HG02885 (cell line): ENCODE data around the gene ZNF438.
"Not testable (repeated sequence)": the region's sequence is repeated elsewhere in the genome, so short reads cannot be mapped to it uniquely, and the experiment has no call there.

ENCODE experiments used
- ATAC-seq: cut with Tn5 transposase; IDR thresholded peaks from one replicate; pipeline ENCODE4 v1.9.1; 2021; ENCODE audit warnings: mild to moderate bottlenecking; ENCODE audit not compliant: unreplicated experiment, poor library complexity

ZNF438 gene

GRCh38 chr10:30990971-30991646, 40.6 kb downstream of the ZNF438 start:
- no peak for ATAC-seq

GRCh38 chr10:30990351-30990750, 41.3 kb downstream of the ZNF438 start:
- no peak for ATAC-seq

- no peak for ATAC-seq
These were observed 42.7 kb downstream of the ZNF438 start for GRCh38 chr10:30988831-30989435.

DNA sequence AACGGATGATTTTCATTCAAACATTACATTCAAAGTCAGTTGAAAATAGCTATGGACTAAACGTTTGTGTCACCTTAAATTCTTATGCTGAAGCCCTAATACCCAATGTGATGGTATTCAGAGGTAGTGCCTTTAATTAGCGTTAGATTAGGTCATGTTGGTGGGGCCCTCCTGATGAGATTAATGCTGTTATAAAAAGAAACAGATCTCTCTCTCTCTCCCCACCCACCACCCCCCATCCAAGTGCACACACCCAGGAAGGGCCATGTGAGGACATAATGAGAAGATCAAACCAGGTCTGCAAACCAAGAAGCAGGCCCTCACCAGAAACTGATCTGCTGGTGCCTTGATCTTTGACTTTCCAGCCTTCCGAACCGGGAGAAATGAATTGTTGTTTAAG, 44.2 kb downstream of the ZNF438 start:
- no peak for ATAC-seq

DNA sequence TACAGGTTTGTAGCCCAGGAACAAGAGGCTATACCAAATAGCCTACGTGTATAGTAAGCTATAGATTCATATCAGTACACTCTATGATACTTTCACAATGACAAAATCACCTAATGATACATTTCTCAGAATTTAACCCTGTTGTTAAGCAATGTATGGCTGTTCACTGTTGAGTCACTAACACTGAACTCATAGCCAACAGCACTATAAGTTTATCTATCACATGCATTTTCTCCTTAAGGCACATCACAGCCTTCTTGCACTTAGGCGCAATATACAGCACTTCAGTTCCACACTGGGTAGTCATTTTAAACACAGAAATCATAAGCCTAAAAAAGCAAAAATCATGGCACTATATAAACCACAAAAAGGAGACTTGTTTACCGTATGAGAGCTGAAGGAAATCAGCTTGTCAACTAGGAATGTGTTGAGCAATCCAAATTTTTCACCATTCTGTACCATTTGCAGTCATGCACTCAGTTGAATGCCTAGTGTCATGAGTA, 45.6 kb downstream of the ZNF438 start:
- no peak for ATAC-seq

DNA sequence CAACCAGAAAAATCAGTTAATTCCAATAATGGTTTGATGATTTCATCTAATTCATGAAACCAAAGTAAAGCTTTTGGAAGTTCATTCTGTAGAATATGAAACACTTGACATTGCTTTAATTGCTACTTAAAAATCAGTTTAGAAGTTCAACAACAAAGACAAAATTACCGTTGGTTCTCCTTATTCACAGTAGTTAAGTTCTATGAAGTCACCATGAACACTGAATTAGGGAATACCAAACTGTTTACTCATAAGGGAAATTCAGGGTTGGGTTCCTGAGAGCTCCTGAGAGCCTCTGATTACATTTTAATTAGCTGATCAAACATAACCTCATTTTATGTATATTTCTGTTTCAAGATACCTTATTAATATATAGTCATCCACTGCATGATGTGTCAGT, 46.2 kb downstream of the ZNF438 start:
- no peak for ATAC-seq

- ATAC-seq, result no peak
These were observed 46.9 kb downstream of the ZNF438 start for GRCh38 chr10:30984563-30985328.

- ATAC-seq, result not testable (repeated sequence)
These were observed 48.5 kb downstream of the ZNF438 start for GRCh38 chr10:30983209-30983608.

DNA sequence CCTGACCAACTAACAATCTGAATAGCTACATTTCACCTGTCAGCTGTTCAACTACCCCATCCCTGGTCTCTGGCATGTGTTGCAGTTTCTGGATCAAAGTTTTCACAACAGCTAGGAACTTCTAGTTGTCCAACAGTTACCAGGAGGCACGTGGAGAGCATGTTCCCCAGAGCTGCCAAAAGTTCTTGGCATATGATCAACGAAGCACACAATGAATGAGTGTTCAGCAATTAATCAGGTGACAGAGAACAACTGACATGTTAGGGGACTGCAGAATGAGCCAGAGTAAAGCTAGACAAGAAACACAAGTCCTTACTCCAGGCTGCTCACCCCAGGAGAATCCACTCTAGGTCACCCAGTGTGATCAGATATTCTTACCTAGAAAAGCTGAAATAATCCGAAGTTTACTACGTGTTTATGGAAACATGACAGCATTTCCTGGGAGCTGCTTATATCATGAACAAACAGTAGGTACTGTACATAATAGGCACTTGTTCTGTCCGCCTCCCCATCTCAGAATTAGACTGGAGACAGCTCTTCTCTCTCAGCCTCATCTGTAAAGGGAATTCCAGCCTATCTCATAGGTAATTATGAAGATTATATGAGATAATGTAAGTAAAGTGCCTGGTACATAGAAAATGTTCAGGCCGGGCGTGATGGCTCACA, 50.6 kb downstream of the ZNF438 start:
- no peak for ATAC-seq

- ATAC-seq, result no peak
These were observed 51.7 kb downstream of the ZNF438 start for GRCh38 chr10:30979956-30980355.

DNA sequence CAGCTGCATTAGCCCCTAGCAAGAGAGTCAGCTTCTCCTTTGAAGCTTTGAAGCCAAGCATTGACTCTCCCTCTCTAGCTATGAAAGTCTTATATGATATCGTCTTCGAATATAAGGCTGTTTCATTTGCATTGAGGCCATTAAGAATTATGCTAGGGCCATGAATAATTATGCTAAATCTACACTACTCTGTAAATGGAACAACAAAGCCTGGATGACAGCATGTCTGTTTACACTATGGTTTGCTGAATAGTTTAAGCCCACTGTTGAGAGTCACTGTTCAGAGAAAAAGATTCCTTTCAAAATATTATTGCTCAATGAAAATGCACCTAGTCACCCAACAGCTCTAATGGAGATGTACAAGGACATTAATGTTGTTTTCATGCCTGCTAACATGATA, 52.8 kb downstream of the ZNF438 start:
- ATAC-seq, result no peak

GRCh38 chr10:30977385-30977784, 54.3 kb downstream of the ZNF438 start:
- ATAC-seq, result no peak

DNA sequence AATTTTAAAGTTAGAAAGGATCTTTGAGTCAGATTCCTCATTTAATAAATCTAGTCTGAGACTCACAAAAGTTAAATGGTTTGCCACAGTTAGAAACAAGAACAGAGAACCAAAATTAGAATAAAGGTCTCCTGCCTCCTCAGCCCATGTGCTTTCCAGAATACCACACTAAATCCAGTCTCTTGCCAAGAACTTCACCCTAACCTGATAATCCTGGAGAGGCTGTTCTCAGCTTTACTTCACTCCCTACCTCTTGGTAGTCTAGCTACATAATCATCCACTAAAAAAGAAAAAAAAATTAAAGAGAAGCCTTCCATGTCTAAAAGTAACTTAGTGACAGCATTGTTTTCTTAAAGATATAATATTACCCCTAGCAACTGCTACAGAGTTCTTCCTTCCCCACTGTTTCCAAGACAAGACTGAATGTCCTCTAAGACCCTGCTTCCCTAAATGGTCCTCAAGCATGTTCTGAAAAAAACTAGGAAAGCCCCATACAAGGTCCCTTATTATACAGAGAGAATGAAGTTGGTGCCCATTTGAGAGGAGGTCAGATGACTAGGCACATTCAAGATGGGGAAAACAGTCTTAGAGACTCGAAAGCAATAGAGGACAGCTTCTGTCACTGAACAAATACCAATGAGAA, 56.8 kb downstream of the ZNF438 start:
- no peak for ATAC-seq

GRCh38 chr10:30974355-30974754, 57.3 kb downstream of the ZNF438 start:
- no peak for ATAC-seq

DNA sequence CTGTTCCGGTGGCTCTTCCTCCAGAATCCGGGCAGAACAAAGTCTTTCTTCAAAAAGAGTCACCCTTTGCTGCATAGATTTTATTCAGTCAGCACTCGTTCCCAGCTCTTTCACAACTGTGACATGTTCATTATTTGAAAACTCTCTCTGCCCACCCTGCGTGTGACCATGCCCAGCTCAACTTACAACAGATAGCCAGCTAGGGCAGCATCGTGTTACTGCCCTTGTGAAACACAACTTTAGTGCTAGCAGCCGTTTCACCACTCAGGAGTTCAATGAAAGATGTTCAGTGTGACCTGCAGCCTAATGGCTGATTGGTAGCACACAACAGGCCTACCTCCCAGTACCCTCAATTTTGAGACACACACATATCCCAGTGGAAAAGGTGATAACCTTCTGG, 57.9 kb downstream of the ZNF438 start:
- no peak for ATAC-seq

GRCh38 chr10:30970760-30971460, 60.8 kb downstream of the ZNF438 start:
- ATAC-seq, result no peak

DNA sequence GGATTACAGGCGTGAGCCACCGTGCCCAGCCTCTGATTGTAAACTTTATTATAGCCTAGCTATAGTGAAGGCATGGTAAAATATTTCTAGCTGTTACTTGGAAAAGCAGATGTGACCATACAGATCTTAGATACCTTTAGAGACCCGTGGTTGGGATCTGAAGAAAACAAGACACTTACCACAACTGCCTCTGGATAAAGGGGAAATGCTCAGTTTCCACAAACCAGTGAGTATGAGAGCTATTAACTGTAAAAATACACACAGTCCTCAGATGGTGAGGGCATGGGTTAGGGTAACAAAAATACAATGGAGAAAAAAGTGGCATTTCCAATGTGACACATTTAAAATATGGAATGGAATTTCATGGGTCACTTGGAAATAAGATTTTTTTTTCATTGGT, 63.0 kb downstream of the ZNF438 start:
- ATAC-seq, result no peak

DNA sequence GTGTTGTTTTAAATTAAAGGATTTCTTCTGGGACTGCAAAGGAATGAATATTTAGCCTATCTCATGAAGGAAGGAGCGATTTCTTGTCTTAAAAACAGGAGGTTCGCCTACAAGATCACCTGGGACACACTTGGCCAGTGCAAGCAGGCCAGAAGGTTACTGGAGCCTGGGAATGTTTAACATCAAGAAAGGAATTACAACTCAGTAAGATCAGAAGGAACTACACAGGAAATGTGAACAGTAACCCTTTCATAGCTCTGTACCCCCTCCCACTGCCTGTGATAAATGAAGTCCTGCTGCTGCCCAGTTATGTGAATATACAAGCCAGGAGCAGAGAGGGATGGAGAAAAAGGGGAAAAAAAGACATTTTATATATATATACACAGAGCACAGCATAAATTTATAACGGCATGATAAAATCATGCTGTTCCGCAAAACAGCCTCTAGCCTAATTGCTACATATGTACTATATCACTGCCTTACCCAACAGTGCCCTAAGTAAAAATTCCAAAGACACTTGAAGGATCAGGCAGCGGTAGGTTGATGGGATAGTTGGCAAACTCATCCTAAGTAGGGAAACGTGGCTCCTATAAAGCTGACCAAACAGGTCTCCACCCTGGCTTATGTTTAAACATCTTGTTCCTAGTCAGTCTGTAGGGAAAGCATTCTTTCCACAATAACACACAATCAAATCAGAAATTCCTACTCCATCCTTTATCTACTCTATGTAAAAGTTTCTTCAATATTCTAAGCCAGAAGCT, 63.8 kb downstream of the ZNF438 start:
- ATAC-seq, result no peak
